K562 (cell line): ENCODE measurements around the gene SVOP. TPM values are rescaled to one million over a fixed set of nuclear protein-coding genes. Genes with fewer than 3 reads are reported as not detected.

ENCODE experiments used
- ATAC-seq: fragments of 200-7000 bp; cut with Tn5 transposase; 3 replicates; pipeline ENCODE4 v1.9.1; 2020; ENCODE audit warnings: moderate library complexity
- BruUV-seq: library from RNA; stranded (reverse); fragments of 400-500 nt; replicated peaks from 2 replicates; lab custom pipeline; 2021; lab: Mats Ljungman, UMichigan
- CTCF ChIA-PET: fragments of 300-600 bp; formaldehyde crosslinking; extraction: SDS; loops from one replicate; lab custom pipeline; 2021; ENCODE audit warnings: low intra/inter-chr PET ratio; lab: Yijun Ruan, JAX
- POLR2A ChIA-PET: fragments of 300-600, 350-650 bp; sonication (Branson Sonifier 250); formaldehyde crosslinking; extraction: SDS; loops from one replicate; lab custom pipeline; 2021; ENCODE audit warnings: antibody characterized with exemption, inconsistent platforms; lab: Yijun Ruan, JAX
- DNase-seq, 4 experiments: peaks; one replicate each; pipeline versions ENCODE4 v3.0.0 to v3.0.0-alpha.2; 2011 to 2018; ENCODE audit warnings: low spot score in 3 of 4, mixed read lengths in 3 of 4; ENCODE audit errors: extremely low read depth in 1 of 4
- FAIRE-seq: peaks from 2 replicates; lab custom pipeline; 2011; peaks lifted over from hg19 to GRCh38; lab: Jason Lieb, UNC
- H2AFZ ChIP-seq: 2 replicates; pipeline ENCODE4 v1.6.0; 2011; ENCODE audit warnings: low read depth, low read length, control low read depth, inconsistent platforms
- H3K27ac ChIP-seq: fragments of 200-600 bp; 3 replicates; pipeline ENCODE4 v1.8.0; 2011; ENCODE audit warnings: low read depth, mild to moderate bottlenecking, control low read depth, inconsistent platforms, low read length, moderate library complexity, mixed read lengths; ENCODE audit errors: extremely low read depth
- H3K27me3 ChIP-seq, 2 experiments: fragments of 300-600 bp in 1 of 2; 2 replicates in 1 of 2; 3 replicates in 1 of 2; pipeline versions ENCODE4 v1.6.0 to v1.8.0; 2011; ENCODE audit warnings: inconsistent platforms in 2 of 2, low read length in 2 of 2, mild to moderate bottlenecking in 1 of 2, mixed read lengths in 1 of 2, moderate library complexity in 1 of 2; ENCODE audit not compliant: control insufficient read depth in 2 of 2, insufficient read depth in 2 of 2
- H3K36me3 ChIP-seq: fragments of 300-600 bp; 3 replicates; pipeline ENCODE4 v1.8.0; 2011; ENCODE audit warnings: mild to moderate bottlenecking, low read length, inconsistent platforms; ENCODE audit not compliant: control insufficient read depth, insufficient read depth
- H3K4me1 ChIP-seq, 2 experiments: fragments of 200-600 bp in 1 of 2; replicated peaks in 1 of 2; 2 replicates in 1 of 2; 3 replicates in 1 of 2; pipeline versions ENCODE4 v1.5.1 to v1.8.0; 2011; ENCODE audit warnings: inconsistent platforms in 2 of 2, low read length in 2 of 2, mild to moderate bottlenecking in 1 of 2, mixed read lengths in 1 of 2, moderate library complexity in 1 of 2; ENCODE audit not compliant: control insufficient read depth in 2 of 2, insufficient read depth in 2 of 2
- H3K4me2 ChIP-seq: 2 replicates; pipeline ENCODE4 v1.6.1; 2011; ENCODE audit warnings: low read length, control low read depth, inconsistent platforms, mixed read lengths; ENCODE audit not compliant: insufficient read depth
- H3K4me3 ChIP-seq: fragments of 200-600 bp; sonication (generic), shearing (Covaris generic); 2 replicates; pipeline ENCODE4 v1.5.1; 2016; ENCODE audit warnings: control low read depth, inconsistent platforms
- H3K79me2 ChIP-seq: fragments of 200-600 bp; 3 replicates; pipeline ENCODE4 v1.8.0; 2011; ENCODE audit warnings: low read length, inconsistent platforms; ENCODE audit not compliant: control insufficient read depth, insufficient read depth
- H3K9ac ChIP-seq, 2 experiments: 2 replicates each; pipeline versions ENCODE4 v1.6.0 to v1.6.1; 2011; ENCODE audit warnings: low read depth in 2 of 2, low read length in 2 of 2, control low read depth in 1 of 2, inconsistent platforms in 1 of 2, mild to moderate bottlenecking in 1 of 2, mixed read lengths in 1 of 2; ENCODE audit not compliant: insufficient read depth in 1 of 2
- H3K9me1 ChIP-seq: one replicate; pipeline ENCODE4 v1.6.0; 2011; ENCODE audit warnings: inconsistent platforms, mild to moderate bottlenecking, low read length, moderate library complexity; ENCODE audit not compliant: control insufficient read depth, insufficient read depth
- H3K9me3 ChIP-seq: replicated peaks from 2 replicates; pipeline ENCODE4 v1.5.1; 2011; ENCODE audit warnings: low read depth, low read length, inconsistent platforms; ENCODE audit not compliant: control insufficient read depth, insufficient read depth
- H4K20me1 ChIP-seq: replicated peaks from 2 replicates; pipeline ENCODE4 v1.6.1; 2011; ENCODE audit warnings: low read length, inconsistent platforms, mixed read lengths; ENCODE audit not compliant: control insufficient read depth, insufficient read depth
- ETV5 ChIP-seq: sonication (generic); formaldehyde crosslinking; IDR thresholded peaks from 2 replicates; pipeline ENCODE4 v1.4.0; 2020; ENCODE audit warnings: low read depth, mild to moderate bottlenecking, missing genetic modification reagents
- FOXA1 ChIP-seq: fragments of 450-650 bp; IDR thresholded peaks from 2 replicates; pipeline ENCODE4 v1.6.1; 2016; ENCODE audit warnings: mild to moderate bottlenecking, borderline replicate concordance
- LEF1 ChIP-seq: fragments of 450-650 bp; IDR thresholded peaks from 2 replicates; pipeline ENCODE4 v1.6.1; 2016; ENCODE audit warnings: mild to moderate bottlenecking
- RBM22 ChIP-seq: fragments of 200-400 bp; formaldehyde crosslinking; IDR thresholded peaks from 2 replicates; pipeline ENCODE4 v1.6.1; 2018; ENCODE audit warnings: low read length, low read depth; ENCODE audit not compliant: poor library complexity, severe bottlenecking
- SMAD3 ChIP-seq: fragments of 450-650 bp; formaldehyde crosslinking; conservative IDR thresholded peaks from 2 replicates; pipeline ENCODE4 v1.4.0; 2020; ENCODE audit warnings: mild to moderate bottlenecking
- TEAD4 ChIP-seq, 2 experiments: sonication (generic) in 1 of 2; formaldehyde crosslinking in 1 of 2; IDR thresholded peaks; 2 replicates each; pipeline versions ENCODE4 v1.6.1 to v1.8.0; 2012 to 2022; ENCODE audit warnings: borderline replicate concordance in 1 of 2, inconsistent platforms in 1 of 2, low read length in 1 of 2, mild to moderate bottlenecking in 1 of 2, missing genetic modification reagents in 1 of 2
- ZFP1 ChIP-seq: fragments of 450-650 bp; formaldehyde crosslinking; IDR thresholded peaks from 2 replicates; pipeline ENCODE4 v1.4.0; 2020; ENCODE audit warnings: mild to moderate bottlenecking, mixed read lengths
- ZNF239 ChIP-seq: fragments of 250-450 bp; sonication (Bioruptor Pico); IDR thresholded peaks from 2 replicates; pipeline ENCODE4 v1.4.0; 2020; ENCODE audit warnings: mild to moderate bottlenecking
- ZNF507 ChIP-seq: conservative IDR thresholded peaks from 2 replicates; pipeline ENCODE4 v1.6.1; 2017; ENCODE audit warnings: missing genetic modification characterization, missing compliant biosample characterization
- WGBS: fragments of 100-300 bp; shearing (Covaris generic); methylation state at CpG from one replicate; pipeline ENCODE4 v1.1.6; 2016; ENCODE audit warnings: low coverage, mixed read lengths; ENCODE audit not compliant: insufficient coverage; ENCODE audit errors: missing lambda C conversion rate; 5-methylcytosine and 5-hydroxymethylcytosine counted together
- in situ Hi-C: fragments of 300-500 bp; cut with MboI; formaldehyde crosslinking; loops from 4 replicates; pipeline ENCODE4 v1.15.0; 2018; ENCODE audit warnings: inconsistent platforms, mixed read lengths
- intact Hi-C: fragments of 100-400 bp; cut with micrococcal nuclease; formaldehyde crosslinking; loops from 2 replicates; pipeline ENCODE4 v1.14.2; 2022
- polyA plus RNA-seq, 8 experiments: library from polyadenylated mRNA; depleted of rRNA in 4 of 8; stranded (reverse) in 5 of 8; unstranded in 3 of 8; fragments of >200 nt; fragmentation: Nextera tagmentation in 2 of 8; fragmentation: Illumina TruSeq in 1 of 8; extraction: Ambion mirVana in 2 of 8; extraction: Trizol in 1 of 8; gene quantifications; 2 replicates each; pipeline versions ENCODE4 v1.2.1 to v1.2.3, GENCODE V29; 2011 to 2014; ENCODE audit warnings: inconsistent platforms in 1 of 8, missing spikeins in 1 of 8
- total RNA-seq, 7 experiments: library from RNA; depleted of rRNA in 6 of 7; stranded (reverse); fragments of >200 nt in 6 of 7; fragmentation: Illumina TruSeq in 2 of 7; extraction: Trizol in 2 of 7; gene quantifications; 2 replicates each; pipeline versions ENCODE4 v1.2.1 to v1.2.3, GENCODE V29; 2011 to 2021; ENCODE audit warnings: low replicate concordance in 1 of 7
- TF ChIP-seq, protein P1 (sequence below): sonication (generic); formaldehyde crosslinking; IDR thresholded peaks from 2 replicates; pipeline ENCODE4 v1.8.0; 2022; ENCODE audit warnings: missing genetic modification reagents, mild to moderate bottlenecking, moderate library complexity, borderline replicate concordance
- TF ChIP-seq, protein P2 (sequence below): fragments of 250-450 bp; sonication (Bioruptor Pico); IDR thresholded peaks from 2 replicates; pipeline ENCODE4 v1.5.1; 2021; ENCODE audit warnings: mild to moderate bottlenecking
- TF ChIP-seq, protein P3 (sequence below): sonication (generic); IDR thresholded peaks from 2 replicates; pipeline ENCODE4 v1.6.1; 2016

The SVOP gene
- total and polyA plus RNA-seq, 9 of the 15 experiments (the other 6 are each of a cell fraction or from before 2014, with no cell fraction given): 0.01 to 0.09 (median 0.06) TPM; not detected in 1

GRCh38 chr12:108888031-108888430, 132.8 kb downstream of the SVOP start:
- no peak for FAIRE-seq

GRCh38 chr12:108886873-108887629, 133.8 kb downstream of the SVOP start:
- WGBS: 6% methylated on average over 9 of the region's 9 CpGs
- no peak for ATAC-seq
- Histone ChIP-seq H3K27ac (no peak overlapping the region), H3K9me3 (peaks cover 7% of the 10 kb centered on the region; the same call in 1 of the 2 replicates), H3K9ac (no peak overlapping the region), H3K9me1 (no peaks in the 10 kb centered on the region), H3K36me3 (no peaks in the 10 kb centered on the region), H3K4me3 (no peak overlapping the region), H2AFZ (no peak overlapping the region), H3K27me3 (peaks cover 5 to 34% of the 10 kb centered on the region in 2 experiments), H3K4me1 (no peaks in the 10 kb centered on the region), H3K4me2 (no peak overlapping the region), H4K20me1 (no peaks in the 10 kb centered on the region; the same call in 1 of the 2 replicates), H3K79me2 (no peaks in the 10 kb centered on the region)
- in situ Hi-C loops (no loop called here), intact Hi-C loops (no loop called here)
- DNase-seq: no peak
- POLR2A ChIA-PET: interaction anchor here (0.6 kb wide), 1 partner anchor 225 kb away, joined by 3 read pairs; no protein-coding TSS in a partner anchor
- CTCF ChIA-PET: no interaction called here
- no peak for FAIRE-seq
- no TSS peak for BruUV-seq
- TF ChIP-seq SMAD3 (no peak), ZFP1 (CRISPR knock-in tag) (no peak), ZNF507 (no peak), RBM22 (no peak), LEF1 (no peak), TEAD4 (IDR thresholded peaks at IDR 0.05; ENCODE audit: low read length) (no peak), TEAD4 (CRISPR knock-in tag; IDR thresholded peaks at IDR 0.05; ENCODE audit: borderline replicate concordance) (no peak)
- TF ChIP-seq, protein P1, sequence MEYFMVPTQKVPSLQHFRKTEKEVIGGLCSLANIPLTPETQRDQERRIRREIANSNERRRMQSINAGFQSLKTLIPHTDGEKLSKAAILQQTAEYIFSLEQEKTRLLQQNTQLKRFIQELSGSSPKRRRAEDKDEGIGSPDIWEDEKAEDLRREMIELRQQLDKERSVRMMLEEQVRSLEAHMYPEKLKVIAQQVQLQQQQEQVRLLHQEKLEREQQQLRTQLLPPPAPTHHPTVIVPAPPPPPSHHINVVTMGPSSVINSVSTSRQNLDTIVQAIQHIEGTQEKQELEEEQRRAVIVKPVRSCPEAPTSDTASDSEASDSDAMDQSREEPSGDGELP (CRISPR knock-in tag): no peak
- TF ChIP-seq, protein P2, sequence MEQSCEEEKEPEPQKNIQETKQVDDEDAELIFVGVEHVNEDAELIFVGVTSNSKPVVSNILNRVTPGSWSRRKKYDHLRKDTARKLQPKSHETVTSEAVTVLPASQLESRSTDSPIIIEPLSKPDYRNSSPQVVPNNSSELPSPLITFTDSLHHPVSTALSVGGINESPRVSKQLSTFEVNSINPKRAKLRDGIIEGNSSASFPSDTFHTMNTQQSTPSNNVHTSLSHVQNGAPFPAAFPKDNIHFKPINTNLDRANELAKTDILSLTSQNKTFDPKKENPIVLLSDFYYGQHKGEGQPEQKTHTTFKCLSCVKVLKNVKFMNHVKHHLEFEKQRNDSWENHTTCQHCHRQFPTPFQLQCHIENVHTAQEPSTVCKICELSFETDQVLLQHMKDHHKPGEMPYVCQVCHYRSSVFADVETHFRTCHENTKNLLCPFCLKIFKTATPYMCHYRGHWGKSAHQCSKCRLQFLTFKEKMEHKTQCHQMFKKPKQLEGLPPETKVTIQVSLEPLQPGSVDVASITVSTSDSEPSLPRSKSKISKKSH (CRISPR knock-in tag): no peak
- TF ChIP-seq, protein P3, sequence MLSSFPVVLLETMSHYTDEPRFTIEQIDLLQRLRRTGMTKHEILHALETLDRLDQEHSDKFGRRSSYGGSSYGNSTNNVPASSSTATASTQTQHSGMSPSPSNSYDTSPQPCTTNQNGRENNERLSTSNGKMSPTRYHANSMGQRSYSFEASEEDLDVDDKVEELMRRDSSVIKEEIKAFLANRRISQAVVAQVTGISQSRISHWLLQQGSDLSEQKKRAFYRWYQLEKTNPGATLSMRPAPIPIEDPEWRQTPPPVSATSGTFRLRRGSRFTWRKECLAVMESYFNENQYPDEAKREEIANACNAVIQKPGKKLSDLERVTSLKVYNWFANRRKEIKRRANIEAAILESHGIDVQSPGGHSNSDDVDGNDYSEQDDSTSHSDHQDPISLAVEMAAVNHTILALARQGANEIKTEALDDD: no peak

More at GRCh38 chr12:108888031-108888430, 132.8 kb downstream of the SVOP start:
- TF ChIP-seq FOXA1: no peak
- TF ChIP-seq ETV5 (CRISPR knock-in tag): no peak
- no peak for TF ChIP-seq ZNF239 (CRISPR knock-in tag)
- H3K27ac ChIP-seq: no peak overlapping the region
- POLR2A ChIA-PET: interaction anchor here (1.0 kb wide), 1 partner anchor 48 kb away, joined by 3 read pairs; no protein-coding TSS in a partner anchor
- CTCF ChIA-PET: no interaction called here
- ATAC-seq (no peak), DNase-seq (no peak)
- in situ Hi-C loops (no loop called here), intact Hi-C loops (no loop called here)
- WGBS: 1% methylated on average over 6 of the region's 6 CpGs
- H3K27me3 ChIP-seq: peaks cover 0 to 33% of the 10 kb centered on the region in 2 experiments; a peak in 4 of 5 replicates
- no peaks in the 10 kb centered on the region for H3K36me3 ChIP-seq
- no peak overlapping the region for H2AFZ ChIP-seq
- H3K9ac ChIP-seq: 0 out of 4 replicates have a peak overlapping the region, but pooled peaks of 1 of the 2 experiments have one; percentile 21
- H3K79me2 ChIP-seq: no peaks in the 10 kb centered on the region
- no peak overlapping the region for H3K4me2 ChIP-seq
- H3K9me3 ChIP-seq: peaks cover 7% of the 10 kb centered on the region; the same call in 1 of the 2 replicates
- no peaks in the 10 kb centered on the region; the same call in 1 of the 2 replicates for H4K20me1 ChIP-seq
- H3K4me1 ChIP-seq: no peaks in the 10 kb centered on the region
- no TSS peak for BruUV-seq
- H3K9me1 ChIP-seq: no peaks in the 10 kb centered on the region
- no peak overlapping the region for H3K4me3 ChIP-seq
